ENCODE measurements around the gene CCDC81.

DNA sequence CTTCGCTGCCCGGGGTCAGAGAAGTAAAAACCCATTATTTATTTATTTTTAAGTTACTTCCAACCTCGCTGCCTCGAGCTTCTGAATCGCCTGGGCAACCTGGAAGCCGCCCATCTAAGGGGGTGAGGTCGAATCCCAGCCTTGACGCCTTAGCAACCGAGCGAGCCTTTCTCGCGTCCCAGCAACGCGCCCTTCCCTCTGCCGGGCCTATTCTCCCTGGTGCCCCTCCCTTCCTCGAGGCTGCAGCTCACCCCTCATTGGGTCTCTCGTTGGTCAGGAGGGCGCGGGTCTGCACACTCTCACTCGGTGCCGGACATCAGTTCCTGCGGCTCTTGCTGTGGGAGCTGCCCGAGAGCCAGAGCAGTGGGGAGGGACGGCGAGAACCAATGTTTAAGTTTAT, at the start of gene CCDC81:
- TF ChIP-seq, protein P1, sequence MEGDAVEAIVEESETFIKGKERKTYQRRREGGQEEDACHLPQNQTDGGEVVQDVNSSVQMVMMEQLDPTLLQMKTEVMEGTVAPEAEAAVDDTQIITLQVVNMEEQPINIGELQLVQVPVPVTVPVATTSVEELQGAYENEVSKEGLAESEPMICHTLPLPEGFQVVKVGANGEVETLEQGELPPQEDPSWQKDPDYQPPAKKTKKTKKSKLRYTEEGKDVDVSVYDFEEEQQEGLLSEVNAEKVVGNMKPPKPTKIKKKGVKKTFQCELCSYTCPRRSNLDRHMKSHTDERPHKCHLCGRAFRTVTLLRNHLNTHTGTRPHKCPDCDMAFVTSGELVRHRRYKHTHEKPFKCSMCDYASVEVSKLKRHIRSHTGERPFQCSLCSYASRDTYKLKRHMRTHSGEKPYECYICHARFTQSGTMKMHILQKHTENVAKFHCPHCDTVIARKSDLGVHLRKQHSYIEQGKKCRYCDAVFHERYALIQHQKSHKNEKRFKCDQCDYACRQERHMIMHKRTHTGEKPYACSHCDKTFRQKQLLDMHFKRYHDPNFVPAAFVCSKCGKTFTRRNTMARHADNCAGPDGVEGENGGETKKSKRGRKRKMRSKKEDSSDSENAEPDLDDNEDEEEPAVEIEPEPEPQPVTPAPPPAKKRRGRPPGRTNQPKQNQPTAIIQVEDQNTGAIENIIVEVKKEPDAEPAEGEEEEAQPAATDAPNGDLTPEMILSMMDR (IDR thresholded peaks at IDR 0.05): no peak
- TF ChIP-seq EP300 (IDR thresholded peaks at IDR 0.05) (no peak), POLR2A (IDR thresholded peaks at IDR 0.05) (no peak)
